GM18907 (cell line): Measurements from ENCODE around the gene ACTR8.

Source experiments
- ATAC-seq: cut with Tn5 transposase; IDR thresholded peaks from one replicate; pipeline ENCODE4 v1.9.1; 2021; ENCODE audit warnings: mild to moderate bottlenecking, moderate library complexity; ENCODE audit not compliant: unreplicated experiment

ACTR8 gene

DNA sequence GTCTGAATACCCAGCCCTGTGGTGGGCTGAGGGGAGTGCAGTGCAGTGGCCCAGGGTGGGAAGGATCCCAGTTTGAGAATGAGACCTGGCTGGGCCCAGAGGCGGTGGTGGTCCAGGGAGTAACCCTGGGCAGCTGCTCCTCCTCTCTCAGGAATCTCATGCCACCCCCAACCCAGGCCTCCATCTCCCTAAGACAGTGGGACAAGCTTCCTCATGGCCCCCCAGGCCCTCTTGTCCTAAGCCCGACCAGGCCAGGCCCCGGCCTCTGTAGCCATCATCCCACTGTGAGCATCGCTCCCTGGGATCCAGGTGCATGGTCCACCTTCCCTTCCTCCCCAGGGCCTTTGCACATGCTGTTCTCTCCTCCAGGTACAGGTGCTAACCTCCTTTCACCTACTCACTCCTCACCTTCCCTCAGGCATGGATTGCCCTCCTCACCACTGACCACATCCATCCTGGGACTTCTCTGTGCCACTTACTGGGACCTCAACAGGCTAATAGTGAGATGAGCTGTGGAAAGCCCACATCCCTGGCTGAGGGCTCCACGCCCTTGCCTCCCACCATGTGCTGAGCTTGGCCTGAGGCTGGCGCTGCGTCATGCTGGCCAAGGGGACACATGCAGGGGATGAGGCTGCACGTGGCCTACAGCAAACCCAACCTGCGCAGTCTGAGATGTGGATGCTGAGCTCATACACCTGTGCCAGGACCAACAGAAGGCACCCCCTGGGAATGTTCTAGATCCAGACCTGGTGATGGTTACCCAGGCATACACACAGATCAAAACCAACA lies 45.7 kb downstream of the ACTR8 start:
- ATAC-seq, result no peak

DNA sequence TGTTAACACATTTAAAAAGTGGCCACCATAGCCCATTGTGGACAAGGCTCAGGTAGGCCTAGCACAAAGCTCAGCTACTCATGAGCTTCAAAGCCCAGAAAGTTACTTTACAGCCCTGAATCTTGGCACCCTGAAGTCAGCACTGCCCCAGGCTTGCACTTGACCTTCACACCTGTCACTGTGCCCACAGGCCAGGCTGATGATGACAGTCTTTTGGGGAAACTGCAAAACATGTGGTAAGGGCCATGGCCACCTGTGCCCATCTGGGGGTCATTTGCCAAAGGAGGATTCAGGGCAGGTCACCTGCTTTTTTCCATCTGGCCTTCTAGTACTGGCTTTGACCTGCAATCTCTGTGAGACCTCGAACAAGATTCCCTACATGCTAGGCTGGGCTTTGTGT lies 46.7 kb downstream of the ACTR8 start:
- no peak for ATAC-seq

DNA sequence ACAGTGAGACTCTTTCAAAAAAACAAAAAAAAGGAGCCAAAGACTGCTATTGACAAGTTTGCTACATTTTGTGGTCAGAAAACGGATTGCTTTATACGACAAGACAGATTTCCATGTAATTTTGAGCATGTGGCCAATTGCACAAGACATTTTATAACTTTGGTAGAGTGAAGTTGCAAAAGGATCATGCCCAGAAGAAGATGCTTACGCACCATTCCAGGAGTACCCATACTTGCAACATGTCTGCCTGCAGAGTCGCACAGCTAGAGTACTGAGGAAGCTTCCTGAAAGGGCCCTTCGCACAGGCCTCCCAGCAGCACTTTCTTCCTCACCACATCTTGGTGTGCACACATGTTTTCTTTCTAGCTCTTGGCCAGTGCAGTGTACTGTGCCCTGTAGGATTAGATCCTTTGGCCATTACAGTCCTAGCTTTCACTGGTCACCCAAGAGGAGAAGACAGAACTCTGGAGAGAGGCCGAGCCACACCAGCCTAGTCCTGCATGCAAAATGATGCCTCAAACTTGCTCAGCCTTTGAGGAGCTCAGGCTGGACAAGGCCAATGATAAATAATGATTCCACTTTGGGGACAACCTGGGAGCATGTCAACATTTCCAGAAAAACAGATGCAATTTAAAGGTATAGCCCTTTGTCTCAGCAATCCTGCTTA lies 47.4 kb downstream of the ACTR8 start:
- ATAC-seq, result no peak

DNA sequence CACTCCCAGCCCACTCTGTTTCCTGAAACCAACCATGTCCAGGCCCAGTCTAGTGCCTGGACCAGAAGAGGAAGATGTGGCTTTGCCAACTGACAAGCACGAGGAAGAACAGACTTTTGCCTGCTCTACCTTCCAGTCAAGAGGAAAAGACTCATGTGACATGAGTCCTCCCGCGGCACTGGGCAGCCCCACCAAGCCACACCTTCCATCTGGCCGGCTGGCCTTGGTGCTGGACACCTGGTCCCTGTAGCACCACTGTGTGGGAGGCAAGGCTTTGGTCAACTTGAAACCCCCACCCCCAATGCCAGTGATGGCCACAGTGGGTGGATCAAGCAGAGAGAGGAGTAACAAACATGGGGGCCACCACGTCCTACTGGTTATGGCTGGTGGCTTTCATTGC lies 48.3 kb downstream of the ACTR8 start:
- ATAC-seq, result no peak

DNA sequence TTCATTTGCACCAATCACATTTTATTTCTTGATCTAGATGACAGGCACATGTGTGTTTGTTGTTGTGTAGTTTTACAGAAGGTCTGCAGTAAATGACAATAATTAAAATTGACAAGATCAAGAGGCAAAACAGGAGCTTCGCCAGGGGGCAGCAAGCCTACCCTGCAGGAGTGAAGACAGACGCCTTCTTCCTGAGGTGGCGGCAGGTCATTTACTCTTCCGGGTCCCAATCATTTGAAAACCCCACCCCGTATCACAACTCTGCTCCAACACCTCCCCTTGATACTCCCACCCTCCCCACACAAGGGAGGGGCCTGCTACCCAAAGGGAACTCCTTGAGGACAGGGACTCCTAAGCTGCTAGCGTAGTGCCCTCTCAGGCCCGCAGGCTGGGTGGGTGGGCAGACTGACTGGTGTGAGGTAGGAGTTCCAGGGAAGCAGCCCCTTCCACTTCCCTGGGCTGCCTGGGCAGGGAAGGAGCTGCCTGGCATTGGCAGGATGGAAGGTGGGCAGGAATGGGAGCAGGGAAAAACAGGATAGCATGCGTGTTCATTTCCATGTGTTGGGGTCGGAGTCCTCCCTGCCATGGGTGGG lies 48.8 kb downstream of the ACTR8 start:
- no peak for ATAC-seq

DNA sequence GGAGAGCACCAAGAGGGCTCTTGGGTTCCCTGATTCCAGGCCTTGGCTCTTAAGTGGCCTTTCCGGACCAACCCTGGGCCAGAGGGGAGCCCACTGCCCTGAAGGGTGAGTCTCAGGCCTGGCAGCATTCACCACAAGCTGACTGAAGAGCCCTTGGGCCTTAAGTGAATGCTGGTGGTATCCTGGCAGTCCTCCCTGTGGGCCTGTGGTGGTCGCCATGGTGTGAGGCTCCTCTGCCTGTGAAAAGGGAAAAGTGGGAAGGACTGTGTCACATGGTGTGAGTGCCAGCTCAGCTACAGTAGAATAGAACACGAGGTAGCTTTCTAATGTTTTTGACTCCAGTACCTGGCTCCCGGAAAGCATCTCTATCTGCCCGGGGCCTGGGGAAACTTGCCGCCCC lies 51.0 kb downstream of the ACTR8 start:
- ATAC-seq, result no peak

DNA sequence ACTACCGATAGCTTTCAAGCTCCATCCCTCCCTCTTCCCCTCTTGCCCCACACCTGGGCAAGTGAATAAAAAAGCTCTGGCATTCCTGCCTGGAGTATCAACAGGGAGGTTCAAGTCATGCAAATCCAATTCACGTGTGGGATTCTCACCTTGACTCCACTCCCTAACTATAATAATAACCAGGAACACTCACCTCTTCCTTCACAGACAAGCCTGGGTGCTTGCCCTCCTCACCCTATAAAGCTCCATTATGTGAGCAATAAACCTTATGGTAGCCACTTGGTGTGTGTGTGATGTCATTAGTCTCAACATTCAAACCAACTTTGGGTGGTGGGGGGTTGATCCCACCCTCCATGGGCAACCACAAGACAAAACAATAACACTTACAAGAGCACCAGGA lies 52.3 kb downstream of the ACTR8 start:
- no peak for ATAC-seq

DNA sequence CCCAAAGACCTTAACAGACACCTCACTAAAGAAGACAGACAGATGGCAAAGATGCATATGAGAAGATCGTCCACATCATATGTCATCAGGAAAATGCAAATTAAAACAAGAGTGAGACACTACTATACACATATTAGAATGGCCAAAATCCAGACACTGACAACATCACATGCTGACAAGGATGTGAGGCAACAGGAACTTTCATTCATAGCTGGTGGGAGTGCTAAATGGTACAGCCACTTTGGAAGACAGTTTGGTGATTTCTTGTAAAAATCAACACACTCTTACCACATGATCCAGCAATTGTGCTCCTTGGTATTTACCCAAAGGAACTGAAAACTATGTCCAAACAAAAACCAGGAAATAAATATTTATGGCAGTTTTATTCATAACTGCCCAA lies 53.4 kb downstream of the ACTR8 start:
- no peak for ATAC-seq

DNA sequence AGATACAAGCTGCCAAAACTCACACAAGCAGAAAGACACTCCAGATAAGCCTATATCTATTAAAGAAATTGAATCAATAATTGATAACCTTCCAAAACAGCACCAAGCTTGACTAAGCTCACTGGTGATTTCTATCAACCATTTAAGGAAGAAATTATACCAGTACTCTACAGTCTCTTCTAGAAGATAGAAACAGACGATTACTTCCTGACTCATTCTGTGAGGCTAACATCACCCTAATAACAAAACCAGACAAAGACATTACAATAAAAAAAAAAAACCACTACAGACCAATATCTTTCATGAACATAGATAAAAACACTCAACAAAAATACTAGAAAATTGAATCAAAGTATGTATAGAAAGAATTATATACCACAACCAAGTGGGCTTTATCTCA lies 55.9 kb downstream of the ACTR8 start:
- no peak for ATAC-seq

DNA sequence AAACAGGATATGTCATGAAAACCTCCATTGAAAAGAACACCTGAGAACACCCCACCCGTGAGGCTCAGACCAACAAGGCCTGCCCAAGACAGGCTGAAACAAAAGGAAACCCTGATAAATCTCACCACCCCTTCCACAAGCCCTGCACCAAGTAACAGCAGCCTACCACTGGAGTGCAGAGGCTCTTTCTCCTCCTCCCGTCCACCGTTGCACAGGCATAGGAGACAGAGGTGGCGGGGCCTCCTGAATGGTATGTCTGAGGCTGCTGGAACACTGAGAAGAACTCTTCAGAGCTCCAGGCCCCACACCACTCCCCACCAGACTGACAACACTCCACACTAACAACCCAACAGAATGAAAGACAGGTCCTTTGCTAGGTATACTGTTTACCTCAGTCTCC lies 57.2 kb downstream of the ACTR8 start:
- ATAC-seq, result no peak

DNA sequence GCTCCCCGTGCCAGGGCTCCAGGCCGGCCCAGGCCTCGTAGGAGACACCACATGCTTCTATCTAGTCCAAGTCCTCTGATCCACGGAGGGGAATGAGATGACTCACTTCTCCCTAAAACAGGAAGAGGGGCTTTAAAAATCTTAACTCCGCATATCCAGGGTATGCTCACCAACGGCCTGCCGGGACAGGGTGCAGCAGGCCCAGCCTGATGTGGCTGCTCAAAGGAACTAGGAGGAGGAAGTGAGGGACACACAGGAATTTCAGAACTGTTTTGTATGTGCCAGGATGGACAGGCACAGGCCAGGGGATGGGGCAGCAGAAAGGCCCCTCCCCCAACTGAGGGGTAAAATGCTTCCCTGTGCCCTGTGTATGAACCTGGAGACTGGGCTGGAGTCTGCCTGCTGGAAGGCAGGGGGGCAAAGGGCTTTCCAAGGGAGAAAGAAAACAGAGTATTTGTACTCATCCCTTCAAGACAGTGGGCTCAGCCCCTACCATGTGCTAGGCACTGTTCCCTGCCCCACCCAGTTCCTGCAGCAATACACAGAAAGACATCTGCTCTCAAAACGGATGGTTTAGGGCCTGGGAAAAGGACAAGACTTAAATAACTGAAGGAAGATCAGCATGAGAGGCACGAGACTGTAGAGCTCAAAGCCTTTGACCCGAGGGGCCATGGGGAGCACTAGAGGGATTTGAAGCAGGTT lies 57.8 kb downstream of the ACTR8 start:
- no peak for ATAC-seq

DNA sequence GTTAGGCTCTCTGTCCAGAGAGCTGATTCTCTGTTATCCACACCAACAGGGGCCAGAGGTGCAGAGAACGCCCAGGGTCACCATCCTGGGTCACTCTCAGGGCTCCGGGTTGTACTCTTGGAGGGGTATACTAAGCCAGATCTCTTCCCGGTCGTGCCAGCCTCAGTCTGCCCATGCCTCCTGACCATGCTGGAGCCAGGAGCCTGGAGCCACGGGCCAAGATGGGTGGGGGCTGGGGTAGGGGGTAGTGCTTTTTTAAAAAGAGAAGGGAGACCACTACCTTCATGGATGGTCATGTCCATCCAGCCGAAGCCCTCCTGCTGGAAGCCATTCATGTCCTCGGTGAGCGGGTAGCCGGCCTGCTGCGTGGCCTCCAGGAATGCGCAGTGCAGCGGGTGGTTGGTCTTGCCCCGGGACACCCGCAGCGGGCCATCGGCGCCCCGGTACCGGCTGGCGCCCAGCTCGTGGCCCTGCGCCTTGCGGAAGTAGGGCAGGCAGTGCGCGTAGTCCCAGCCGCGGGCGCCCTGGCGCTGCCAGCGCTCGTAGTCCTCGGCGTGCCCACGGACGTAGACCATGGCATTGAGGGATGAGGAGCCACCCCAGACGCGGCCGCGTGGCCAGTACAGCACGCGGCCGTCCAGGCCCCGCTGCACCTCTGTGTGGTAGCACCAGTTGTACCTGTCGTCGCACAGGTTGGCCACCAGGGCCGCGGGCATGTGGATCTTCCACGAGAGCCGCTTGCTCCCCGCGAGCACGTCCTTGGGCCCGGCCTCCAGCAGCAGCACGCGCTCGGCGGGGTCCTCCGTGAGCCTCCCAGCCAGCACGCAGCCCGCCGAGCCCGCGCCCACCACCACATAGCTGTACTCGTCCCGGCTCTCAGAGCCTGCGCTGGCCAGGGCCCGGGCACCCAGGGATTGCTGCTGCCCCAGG lies 58.7 kb downstream of the ACTR8 start:
- ATAC-seq, result no peak

DNA sequence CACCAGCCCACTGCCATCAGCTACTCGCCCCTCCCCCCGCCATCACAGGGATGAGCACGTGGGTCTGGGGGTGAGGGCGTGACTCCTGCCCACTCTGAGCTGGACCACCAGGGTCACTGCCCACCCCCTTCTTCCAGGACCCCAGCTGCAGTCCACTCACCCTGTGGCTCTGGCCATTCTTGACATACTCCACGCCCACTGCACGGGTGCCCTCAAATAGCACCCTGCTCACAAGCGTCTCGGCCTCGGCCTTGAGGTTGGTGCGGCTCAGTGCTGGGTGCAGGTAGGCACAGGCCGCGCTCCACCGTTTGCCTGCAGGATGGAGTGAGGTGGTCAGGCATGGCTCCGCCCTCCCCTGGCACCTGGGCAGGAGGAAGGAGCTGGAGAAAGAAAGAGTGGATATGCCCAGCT lies 59.6 kb downstream of the ACTR8 start:
- no peak for ATAC-seq

DNA sequence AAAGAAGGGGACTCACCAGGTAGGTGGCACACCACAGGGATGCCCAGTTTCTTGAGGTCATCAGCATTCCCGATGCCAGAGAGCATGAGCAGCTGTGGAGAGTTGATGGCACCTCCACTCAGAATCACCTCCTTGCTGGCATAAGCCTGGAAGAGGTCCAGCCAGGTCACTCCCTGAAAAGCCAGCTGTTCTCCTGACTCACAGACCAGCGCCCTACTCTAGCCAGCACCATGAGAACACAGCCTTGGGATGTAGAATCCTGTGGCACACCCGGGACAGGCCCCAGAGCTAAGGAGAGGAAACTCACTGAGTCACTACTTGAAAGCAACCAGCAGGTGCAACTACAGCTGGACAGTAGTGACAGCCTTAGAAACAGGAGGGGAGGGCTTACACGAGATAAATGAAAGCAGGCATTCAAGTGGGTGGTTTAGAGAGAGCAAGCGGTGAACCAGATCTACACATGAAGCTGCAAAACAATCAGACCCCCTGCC lies 60.3 kb downstream of the ACTR8 start:
- ATAC-seq, result no peak

DNA sequence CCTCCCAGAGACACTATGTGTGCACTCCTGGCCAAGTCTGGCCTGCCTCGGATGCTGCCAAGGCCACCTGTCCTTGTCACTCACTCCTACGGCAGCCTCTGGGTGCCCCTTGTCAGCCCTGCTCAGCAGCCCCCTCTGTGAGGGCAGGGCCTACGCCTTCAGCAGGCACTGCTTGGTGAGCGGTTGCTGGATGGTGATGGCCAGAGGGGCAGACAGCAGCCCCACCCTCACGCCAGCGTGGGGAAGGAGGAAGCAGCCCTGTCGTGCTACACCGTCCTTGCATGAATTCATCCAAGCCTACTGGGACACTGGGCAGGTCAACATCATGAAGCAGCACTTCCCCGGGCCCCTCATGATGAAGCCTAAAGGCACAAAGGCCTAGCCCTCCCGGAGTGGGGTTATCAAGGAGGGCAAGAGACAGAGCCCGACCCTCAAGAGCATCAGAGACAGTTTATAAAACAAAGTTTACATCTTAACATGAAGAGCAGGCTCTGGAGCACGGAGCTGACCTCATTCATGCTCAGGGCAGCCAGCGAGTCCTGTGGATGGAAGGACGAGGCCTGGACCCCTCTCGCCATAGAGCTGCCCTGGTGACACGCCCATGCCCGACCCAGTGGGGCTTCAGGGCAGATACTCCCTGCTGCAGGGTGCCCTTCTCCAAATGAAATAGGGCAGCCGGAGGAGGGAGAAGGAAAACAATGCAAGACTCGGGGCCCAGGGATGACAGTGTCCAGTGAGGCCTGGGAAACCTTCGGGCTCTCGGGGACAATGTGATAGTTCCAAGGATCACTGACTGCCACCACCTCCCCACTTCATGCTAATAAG lies 61.0 kb downstream of the ACTR8 start:
- no peak for ATAC-seq

DNA sequence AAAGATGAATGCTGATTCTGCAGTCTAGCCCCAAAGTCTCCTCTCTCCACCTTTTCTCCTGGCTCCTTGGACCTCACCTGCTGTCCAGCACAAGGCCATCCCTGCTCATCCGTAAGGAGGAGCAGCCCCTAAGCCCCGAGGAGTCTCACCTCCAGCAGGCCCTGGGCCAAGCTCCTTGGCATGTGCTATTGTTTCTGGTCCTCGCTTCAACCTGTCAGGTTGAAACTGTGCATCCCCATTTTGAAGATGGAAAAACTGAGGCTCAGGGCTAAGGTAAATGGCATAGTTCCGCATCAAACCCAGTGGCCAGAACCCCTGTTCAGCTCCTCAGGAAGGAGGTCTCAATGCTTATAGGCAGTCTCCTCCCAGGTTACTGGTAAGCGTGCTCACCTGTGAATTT lies 61.9 kb downstream of the ACTR8 start:
- ATAC-seq, result no peak

DNA sequence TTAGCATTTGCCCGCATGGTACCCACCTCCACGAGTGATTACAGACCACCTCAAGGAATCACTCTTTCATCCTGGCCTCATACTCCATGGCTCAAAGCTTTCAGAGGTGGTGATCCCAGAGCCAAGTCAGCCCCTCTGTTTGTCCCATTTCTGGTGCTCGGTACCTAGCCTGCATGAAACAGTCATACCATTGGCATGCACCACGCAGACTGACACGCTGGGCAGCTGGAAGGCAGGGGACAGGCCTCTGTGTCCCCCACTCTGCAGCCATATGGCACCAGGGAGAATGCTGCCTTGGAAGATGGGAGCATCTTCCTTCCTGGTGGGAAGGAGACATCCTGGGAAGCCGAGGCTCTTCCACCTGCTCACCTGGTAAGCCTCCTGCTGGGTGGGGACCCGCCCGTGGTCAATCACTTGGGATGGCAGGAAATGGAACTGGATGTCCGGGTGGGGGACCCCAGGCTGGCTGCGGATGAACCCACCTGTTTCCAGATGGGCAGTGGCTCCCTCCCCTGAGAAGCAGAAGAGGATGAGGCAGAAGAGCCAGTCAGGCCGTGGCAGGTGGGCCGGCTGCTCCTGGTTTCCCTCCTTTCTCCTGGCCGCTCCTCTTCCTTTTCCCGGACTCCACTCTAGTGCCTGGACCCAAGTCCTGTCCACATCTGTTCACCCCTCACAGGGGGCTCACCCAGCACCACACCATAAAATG lies 62.6 kb downstream of the ACTR8 start:
- ATAC-seq, result no peak

DNA sequence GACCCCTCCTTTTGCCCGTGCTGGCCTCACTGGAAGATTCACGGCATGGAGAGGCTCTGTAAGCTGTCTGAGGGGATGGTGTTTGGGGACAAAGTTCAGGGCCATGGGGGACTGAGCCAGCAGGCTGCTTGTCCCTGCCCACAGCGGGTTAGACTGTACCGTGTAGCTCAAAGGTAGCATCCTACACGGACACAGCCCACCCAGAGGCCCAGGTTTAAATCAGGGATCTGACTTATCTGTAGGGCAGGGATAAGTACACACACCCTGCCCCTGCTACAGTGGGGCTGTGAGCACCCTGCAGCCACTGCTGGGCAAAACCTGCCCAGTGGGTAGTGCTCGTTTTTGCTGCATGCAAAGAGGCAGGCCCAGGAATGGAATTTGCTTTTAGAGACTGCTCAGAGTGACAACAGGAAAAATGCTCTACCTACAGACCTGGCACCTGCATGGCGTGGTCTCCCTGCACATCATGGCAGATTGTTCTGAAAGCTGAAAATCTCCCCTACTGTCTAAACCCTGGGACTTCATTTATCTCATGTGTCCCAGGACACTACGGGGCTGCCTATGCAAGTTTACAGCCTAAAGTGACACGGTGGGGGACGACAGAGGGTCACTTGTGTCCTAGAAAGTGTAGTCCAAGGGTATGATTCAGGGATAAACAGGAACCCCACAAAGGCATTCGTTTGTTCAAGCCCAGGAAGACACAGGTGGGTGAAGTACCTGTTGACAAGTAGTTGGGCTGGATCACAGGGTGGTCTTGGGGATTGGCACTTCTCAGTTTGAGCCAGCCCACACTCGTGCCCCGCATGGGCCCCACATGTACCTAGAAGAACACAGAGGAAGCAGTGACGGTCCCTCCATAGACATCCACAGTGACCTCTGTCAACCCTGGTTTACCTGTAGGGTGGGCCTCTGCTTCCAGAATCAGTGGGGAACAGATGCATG lies 63.5 kb downstream of the ACTR8 start:
- no peak for ATAC-seq
